NCI-H2081 treated with DMSO at 0.1 percent for 48 hours (cell line): Measurements from ENCODE around the gene PAPOLG.
"Not testable (repeated sequence)": the region's sequence is repeated elsewhere in the genome, so short reads cannot be mapped to it uniquely, and the experiment has no call there.

Experiments
- DNase-seq: peaks from one replicate; lab custom pipeline; 2025; lab: John Stamatoyannopoulos, UW

Gene PAPOLG

GRCh38 chr2:60822987-60823386 lies 66.9 kb downstream of the PAPOLG start:
- DNase-seq = no peak

DNA sequence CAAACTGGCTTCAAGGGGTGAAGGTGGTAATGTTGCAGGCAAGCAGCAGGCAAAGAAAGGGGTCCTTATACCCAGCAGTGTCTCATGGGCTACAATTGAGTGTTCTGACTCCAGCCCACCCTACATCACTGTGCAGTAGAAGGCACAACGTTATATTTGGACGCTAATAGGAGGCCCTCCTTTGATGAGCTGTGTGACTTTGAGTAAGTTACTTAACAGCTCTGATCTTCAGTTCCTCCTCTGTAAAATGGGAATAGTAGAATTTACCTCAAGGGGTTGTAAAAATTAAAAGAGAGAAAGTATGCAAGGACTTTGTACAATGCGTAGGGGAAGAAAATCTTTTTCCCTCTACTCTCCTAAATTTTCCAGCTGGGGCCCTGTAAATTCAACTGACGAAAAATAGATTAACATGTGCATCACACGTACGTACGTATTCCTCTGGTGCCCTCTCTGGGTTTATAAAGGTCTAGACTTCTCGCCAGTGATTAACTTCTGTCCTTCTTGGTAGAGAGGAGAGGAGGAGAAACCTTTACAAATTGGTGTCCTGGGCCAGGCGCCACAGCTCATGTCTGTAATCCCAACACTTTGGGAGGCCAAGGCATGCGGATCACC lies 67.7 kb downstream of the PAPOLG start:
- DNase-seq = no peak

DNA sequence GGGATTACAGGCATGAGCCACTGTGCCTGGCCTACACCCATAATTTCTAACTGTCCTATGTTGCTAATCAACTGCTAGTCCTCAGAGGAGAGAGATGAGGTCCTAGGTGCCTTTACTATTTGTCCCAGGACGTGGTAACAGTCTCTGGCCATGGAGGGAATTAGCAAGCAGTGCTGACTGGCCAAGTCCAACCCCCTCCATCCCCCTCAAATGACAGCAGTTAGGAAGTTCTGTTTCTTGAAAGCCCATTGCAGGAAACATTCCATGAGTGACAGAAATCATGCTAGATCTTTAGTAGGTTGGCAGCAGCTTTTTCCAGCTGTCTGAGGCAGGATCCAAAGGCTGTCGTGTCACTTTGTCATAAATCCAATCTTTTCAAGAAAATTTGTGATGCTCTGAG lies 69.6 kb downstream of the PAPOLG start:
- DNase-seq = no peak

DNA sequence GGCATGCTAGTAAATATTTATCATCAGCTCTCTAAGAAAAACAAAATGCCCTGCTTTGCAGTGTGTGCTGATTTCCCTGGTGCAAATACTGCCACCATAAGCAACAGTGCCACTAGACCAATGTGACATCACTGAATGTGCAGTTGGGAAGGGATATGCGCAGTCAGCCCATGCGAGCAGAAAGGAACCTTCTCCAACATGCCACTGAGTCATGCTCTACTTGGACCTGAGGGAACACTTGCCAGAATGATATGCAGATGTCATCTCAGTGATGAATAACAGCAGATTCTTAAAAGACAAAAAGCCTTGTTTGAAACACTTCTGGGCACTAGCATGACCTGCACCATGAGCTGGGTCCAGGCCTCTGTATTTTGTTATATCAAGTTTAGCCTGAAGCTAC lies 70.0 kb downstream of the PAPOLG start:
- no peak for DNase-seq

DNA sequence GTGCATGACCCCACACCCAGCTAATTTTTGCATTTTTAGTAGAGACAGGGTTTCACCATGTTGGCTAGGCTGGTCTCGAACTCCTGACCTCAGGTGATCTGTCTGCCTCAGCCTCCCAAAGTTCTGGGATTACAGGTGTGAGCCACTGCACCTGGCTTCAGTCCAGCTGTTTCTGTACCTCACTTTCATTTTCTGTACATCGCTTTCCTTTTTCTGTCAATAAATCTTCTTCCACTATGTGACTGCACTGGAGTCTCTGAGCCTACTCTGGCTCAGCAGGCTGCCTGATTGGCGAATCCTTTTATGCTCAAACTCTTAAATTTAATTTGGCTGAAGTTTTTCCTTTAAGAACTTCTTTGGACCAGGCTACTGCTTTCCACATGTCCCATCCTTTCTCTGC lies 70.8 kb downstream of the PAPOLG start:
- not testable (repeated sequence) for DNase-seq

GRCh38 chr2:60827369-60827768 lies 71.3 kb downstream of the PAPOLG start:
- DNase-seq = no peak

DNA sequence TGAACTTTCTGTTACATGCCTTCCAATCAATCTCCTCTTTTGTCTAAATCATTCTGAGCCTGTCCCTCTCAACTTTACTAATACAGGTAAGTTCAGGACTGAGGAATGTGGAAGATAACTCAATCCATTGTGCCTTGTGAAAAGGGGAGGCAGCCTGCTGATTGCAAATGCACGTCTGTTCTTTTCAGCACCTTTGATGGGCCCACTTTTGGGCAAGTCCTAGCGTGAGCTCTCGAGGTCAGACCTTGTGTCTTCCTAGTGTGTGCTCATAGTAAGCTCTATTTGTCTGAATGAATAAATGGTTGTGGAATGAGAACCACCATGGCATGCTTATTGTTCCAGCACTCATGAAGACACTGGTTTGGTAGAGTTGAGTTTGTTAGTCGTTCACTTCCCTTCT lies 74.9 kb downstream of the PAPOLG start:
- DNase-seq = no peak

DNA sequence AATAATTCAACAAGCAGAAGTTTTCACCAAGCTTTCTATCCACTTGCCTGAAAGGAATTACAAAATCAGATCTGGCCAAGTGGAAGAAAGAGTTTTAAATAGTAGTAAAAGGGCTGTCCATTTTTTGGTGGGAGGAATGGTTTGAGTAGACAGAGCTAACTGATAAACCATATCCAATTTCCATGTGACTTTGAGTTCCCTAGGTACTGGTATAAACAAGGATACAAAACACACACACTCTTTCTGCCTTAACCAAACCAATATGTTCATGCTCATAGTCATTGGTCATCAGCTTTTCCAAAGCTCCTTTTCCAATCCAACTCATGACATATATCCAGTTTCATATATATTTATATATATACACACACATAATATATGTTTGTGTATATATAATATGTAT lies 75.9 kb downstream of the PAPOLG start:
- no peak for DNase-seq

DNA sequence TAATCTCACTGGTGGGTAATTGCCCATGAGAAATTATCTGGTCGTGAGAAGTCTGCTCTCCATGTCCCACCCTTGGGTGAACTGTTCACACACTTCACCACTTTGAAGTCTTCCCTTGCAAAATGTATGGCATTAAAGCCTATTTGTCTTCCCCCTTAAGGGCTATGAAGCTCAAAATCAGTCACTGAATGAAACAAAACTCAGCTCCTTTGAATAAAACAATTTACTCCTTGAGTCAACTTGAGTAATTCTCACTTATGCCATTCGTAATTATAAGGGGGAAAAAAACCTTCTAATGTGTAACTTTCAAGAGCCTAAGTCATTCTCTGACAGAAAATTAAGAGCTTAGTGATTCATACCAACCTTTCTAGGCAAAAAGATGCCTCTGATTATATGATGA lies 76.6 kb downstream of the PAPOLG start:
- no peak for DNase-seq

- no peak for DNase-seq
These were observed 78.2 kb downstream of the PAPOLG start for GRCh38 chr2:60834270-60834717.

DNA sequence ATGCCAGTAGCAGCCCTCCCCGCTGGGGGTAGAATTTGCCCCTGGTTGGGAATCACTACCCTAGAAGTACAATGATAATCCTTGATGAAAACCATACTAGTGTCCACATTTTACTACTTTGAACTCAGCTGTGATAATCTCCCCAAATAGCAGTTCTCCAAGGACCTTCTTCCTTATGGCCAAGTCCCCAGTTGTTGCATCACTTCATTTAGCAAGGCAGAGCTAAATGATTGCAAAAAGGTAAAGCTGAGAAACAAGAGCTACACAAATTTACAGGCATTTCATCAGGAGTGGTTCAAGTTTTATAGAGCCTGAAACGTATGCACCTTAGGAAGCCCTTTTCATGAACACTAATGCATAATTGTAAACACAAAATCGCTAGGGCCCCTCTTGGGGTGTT lies 80.4 kb downstream of the PAPOLG start:
- no peak for DNase-seq

- no peak for DNase-seq
These were observed 81.1 kb downstream of the PAPOLG start for GRCh38 chr2:60837123-60837522.

GRCh38 chr2:60838481-60838880 lies 82.4 kb downstream of the PAPOLG start:
- no peak for DNase-seq

DNA sequence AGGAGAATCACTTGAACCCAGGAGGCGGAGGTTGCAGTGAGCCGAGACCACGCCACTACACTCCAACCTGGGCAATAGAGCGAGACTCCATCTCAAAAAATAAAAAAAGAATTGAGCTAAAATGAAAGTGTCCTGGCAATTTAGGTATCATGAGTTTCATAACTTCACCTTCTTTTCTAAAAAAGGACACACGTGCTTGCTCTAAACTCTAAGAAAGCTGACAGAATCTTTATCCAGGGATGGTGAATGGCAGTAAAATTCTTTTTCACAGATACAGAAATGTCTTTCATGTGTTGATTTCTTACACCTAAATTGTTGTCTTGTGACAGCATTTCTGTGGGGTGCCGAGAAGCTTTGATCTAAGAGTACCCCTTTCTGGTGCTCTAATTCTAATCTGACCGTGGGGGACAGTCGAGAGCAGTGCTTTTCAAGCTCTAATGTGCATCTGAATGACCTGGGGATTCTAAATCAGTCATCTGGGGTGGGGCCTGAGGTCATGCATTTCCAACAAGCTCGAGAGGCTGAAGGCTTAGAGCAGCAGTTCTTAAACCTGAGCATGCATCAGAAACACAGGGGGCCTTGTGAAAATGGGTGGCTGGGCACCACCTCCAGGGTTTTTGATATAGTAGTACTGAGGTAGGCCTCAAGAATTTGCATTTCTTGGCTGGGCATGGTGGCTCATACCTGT lies 83.2 kb downstream of the PAPOLG start:
- DNase-seq = no peak

- no peak for DNase-seq
These were observed 84.8 kb downstream of the PAPOLG start for GRCh38 chr2:60840880-60841279.

DNA sequence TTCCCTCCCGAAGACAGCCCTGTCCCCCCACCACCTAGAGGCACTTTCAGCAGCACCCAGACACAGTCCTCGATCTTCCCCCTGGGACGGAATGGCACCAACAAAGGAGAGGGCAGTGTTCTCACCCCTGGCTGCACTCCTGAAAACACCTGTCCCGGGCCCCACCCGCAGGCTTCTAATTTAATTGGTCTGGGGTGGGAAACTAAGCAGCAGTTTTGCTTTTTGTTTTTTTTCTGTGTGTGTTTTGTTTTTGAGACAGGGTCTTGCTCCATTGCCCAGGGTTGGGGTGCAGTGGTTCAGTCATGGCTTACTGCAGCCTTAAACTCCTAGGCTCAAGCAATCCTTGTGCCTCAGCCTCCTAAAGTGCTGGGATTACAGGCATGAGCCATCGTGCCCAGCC lies 86.9 kb downstream of the PAPOLG start:
- no peak for DNase-seq

DNA sequence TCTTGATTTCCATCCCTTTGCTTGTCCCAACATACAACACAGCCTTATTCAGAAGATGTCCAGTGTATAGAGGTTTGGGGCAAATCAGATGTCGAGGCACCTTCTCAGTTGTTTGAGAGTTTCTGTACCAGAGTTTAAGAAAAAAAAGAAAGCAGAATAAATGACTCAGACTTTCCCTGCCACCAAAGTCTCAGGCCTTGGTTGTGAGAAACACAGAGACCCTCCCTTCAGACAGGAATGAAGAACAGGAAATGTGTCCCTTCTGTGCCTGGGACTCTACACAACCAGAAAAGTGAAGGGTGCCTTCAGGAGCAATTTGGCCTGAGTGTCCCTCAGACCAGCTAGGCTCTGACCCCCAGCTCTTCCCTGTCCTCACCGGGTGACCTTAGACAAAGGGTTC lies 88.0 kb downstream of the PAPOLG start:
- no peak for DNase-seq

DNA sequence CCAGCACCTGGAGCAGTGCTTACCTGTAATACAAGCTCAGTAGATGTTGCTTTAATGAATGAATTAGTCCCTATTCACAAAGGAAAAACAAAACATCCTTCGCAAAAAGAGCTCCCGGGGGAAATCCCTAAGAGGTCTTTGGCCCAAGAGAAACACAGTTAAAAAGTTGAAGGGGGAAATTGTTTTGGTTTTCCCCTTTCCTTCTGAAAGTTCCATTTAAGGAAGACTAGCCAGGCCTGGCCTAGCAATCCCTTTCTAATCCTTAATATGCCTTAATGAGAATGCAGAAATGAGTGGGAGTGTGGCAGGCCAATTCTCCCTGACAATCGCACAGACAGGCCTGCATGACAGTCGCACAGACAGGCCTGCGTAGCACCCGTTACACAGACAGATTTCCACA lies 91.8 kb downstream of the PAPOLG start:
- DNase-seq = no peak
